GM19467 (cell line): Measurements from ENCODE around the gene RBM6.

Experiments used
- ATAC-seq: cut with Tn5 transposase; IDR thresholded peaks from one replicate; pipeline ENCODE4 v1.9.1; 2021; ENCODE audit warnings: mild to moderate bottlenecking, moderate library complexity; ENCODE audit not compliant: unreplicated experiment

RBM6 gene

GRCh38 chr3:50124800-50125178, 184.8 kb downstream of the RBM6 start:
- no peak for ATAC-seq

GRCh38 chr3:50125541-50126286, 185.8 kb downstream of the RBM6 start:
- no peak for ATAC-seq

- no peak for ATAC-seq
These were observed 186.6 kb downstream of the RBM6 start for GRCh38 chr3:50126287-50127211.
